Suprapubic skin (tissue), 4 donors: ENCODE results near the gene NAGLU. TPM values are rescaled to one million over a fixed set of nuclear protein-coding genes. Genes with fewer than 3 reads are reported as not detected.
A peak's percentile ranks its signal among the peaks of the same experiment; 100 is the strongest.

Experiments
- DNase-seq, 2 donors: peaks; one replicate each; pipeline ENCODE4 v3.0.0-alpha.2; 2019; ENCODE audit warnings: low spot score in 2 of 2
- H3K27ac ChIP-seq: fragments of 200-600 bp; sonication (generic); one replicate; pipeline ENCODE4 v1.5.1; 2019
- H3K27me3 ChIP-seq: fragments of 200-600 bp; sonication (generic); one replicate; pipeline ENCODE4 v1.5.1; 2019
- H3K36me3 ChIP-seq: fragments of 200-600 bp; sonication (generic); one replicate; pipeline ENCODE4 v1.5.1; 2019
- H3K4me1 ChIP-seq: fragments of 200-600 bp; sonication (generic); one replicate; pipeline ENCODE4 v1.5.1; 2019
- H3K4me3 ChIP-seq: fragments of 200-600 bp; sonication (generic); one replicate; pipeline ENCODE4 v1.5.1; 2019; ENCODE audit warnings: mild to moderate bottlenecking
- H3K9me3 ChIP-seq: fragments of 200-600 bp; sonication (generic); one replicate; pipeline ENCODE4 v1.5.1; 2019
- CTCF ChIP-seq, 2 donors: fragments of 200-600 bp in 1 of 2; fragments of 450-650 bp in 1 of 2; sonication (generic) in 1 of 2; IDR thresholded peaks; one replicate each; pipeline ENCODE4 v1.5.1; 2016 to 2019; ENCODE audit warnings: antibody characterized with exemption in 2 of 2, mild to moderate bottlenecking in 1 of 2, moderate library complexity in 1 of 2
- EP300 ChIP-seq: sonication (generic); formaldehyde crosslinking; IDR thresholded peaks from one replicate; pipeline ENCODE4 v1.6.1; 2017; ENCODE audit warnings: antibody characterized with exemption
- POLR2A ChIP-seq, 2 donors: fragments of 450-650 bp; IDR thresholded peaks; one replicate each; pipeline ENCODE4 v1.6.1; 2017; ENCODE audit warnings: antibody characterized with exemption in 2 of 2, mild to moderate bottlenecking in 2 of 2, moderate library complexity in 2 of 2
- POLR2AphosphoS5 ChIP-seq, 3 donors: sonication (generic); formaldehyde crosslinking; IDR thresholded peaks; one replicate each; pipeline ENCODE4 v1.6.1; 2017; ENCODE audit warnings: antibody characterized with exemption in 3 of 3
- WGBS: methylation state at CpG from one replicate; pipeline ENCODE4 v1.1.5; 2018; 5-methylcytosine and 5-hydroxymethylcytosine counted together
- total RNA-seq, 4 donors: library from RNA; depleted of rRNA; stranded (reverse); fragments of >200 nt; gene quantifications; one replicate each; pipeline ENCODE4 v1.1.0, GENCODE V29; 2016

The NAGLU gene
- total RNA-seq, 4 donors from 2014 or later, result 19.8 to 40.1 (median 30.4) TPM

GRCh38 chr17:42535155-42536047 lies 640 bp upstream of the NAGLU start:
- peaks cover 40% of the 10 kb centered on the region for H3K4me1 ChIP-seq
- DNase-seq, result no peak
- H3K36me3 ChIP-seq, result peaks cover 18% of the 10 kb centered on the region
- peak overlapping the region; percentile 95 for H3K27ac ChIP-seq
- WGBS, result 41% methylated on average over 26 of the region's 26 CpGs
- peak overlapping the region; percentile 84 for H3K4me3 ChIP-seq
- TF ChIP-seq POLR2AphosphoS5 (IDR thresholded peaks at IDR 0.05), result no peak
- peak; percentile 33 for TF ChIP-seq EP300
- no peak for TF ChIP-seq CTCF (IDR thresholded peaks at IDR 0.05)
- no peak for TF ChIP-seq POLR2A (IDR thresholded peaks at IDR 0.05)
- no peaks in the 10 kb centered on the region for H3K27me3 ChIP-seq
- H3K9me3 ChIP-seq, result no peaks in the 10 kb centered on the region

DNA sequence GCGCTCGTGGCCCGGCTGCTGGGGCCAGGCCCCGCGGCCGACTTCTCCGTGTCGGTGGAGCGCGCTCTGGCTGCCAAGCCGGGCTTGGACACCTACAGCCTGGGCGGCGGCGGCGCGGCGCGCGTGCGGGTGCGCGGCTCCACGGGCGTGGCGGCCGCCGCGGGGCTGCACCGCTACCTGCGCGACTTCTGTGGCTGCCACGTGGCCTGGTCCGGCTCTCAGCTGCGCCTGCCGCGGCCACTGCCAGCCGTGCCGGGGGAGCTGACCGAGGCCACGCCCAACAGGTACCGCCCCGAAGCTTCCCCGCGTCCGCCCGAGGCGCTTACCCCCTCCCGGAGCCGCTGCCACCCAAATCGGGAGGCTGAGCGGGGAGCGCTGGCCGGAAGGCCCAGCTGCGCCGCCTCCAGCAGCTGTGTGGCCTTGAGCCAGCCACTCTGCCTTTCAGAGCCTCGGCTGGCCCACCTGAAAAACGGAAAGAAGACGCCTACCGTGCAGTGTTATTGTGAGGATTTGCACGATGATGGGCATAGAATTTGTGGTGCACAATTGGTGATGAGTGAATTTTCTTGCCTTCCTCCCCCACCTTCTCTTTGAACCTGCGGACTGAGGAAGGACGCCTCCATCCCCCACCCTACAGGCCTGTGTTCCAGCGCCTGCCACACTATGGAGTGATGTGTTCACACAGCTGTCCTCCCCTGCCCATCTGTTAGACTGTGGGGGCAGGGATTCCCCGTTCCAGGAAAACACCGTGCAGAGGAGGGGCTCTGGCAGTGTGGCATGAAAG lies 523 bp downstream of the NAGLU start:
- no peaks in the 10 kb centered on the region for H3K27me3 ChIP-seq
- DNase-seq, result peak; percentile 88 to 91
- TF ChIP-seq POLR2AphosphoS5 (IDR thresholded peaks at IDR 0.05) (peak in 1 of 3 donors; percentile 73), EP300 (no peak), CTCF (IDR thresholded peaks at IDR 0.05) (peak in 1 of 2 donors; percentile 10), POLR2A (IDR thresholded peaks at IDR 0.05) (no peak)
- no peaks in the 10 kb centered on the region for H3K9me3 ChIP-seq
- peaks cover 29% of the 10 kb centered on the region for H3K36me3 ChIP-seq
- 2% methylated on average over 28 of the region's 65 CpGs for WGBS
- H3K4me1 ChIP-seq, result peaks cover 30% of the 10 kb centered on the region
- H3K4me3 ChIP-seq, result peak overlapping the region; percentile 84
- peak overlapping the region; percentile 95 for H3K27ac ChIP-seq

DNA sequence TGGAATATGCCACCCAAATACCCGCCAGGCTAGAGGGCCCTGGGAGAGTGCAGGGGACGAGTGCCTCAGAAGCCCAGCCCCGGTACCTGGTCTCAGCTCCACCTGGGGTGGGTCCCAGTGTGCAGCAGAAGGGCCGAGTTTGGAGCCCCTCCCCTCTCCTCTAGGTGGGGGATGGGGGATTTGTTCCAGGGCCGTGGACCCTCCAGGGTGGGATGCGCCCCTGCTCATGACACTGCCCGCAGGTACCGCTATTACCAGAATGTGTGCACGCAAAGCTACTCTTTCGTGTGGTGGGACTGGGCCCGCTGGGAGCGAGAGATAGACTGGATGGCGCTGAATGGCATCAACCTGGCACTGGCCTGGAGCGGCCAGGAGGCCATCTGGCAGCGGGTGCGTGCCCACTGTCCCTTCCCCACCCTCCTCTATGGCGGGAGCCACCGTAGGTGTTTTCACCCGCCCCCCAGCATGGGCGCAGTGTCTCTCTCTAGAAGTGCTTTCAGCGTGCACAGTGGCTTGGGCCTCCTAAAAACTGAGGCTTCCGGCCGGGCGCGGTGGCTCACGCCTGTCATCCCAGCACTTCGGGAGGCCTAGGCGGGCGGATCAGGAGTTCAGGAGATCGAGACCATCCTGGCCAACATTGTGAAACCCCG lies 1.2 kb downstream of the NAGLU start:
- Histone ChIP-seq H3K36me3 (peaks cover 36% of the 10 kb centered on the region), H3K27ac (peak overlapping the region; percentile 95), H3K9me3 (no peaks in the 10 kb centered on the region), H3K4me3 (peak overlapping the region; percentile 84), H3K4me1 (peaks cover 25% of the 10 kb centered on the region), H3K27me3 (no peaks in the 10 kb centered on the region)
- no peak for DNase-seq
- TF ChIP-seq POLR2AphosphoS5 (IDR thresholded peaks at IDR 0.05) (no peak), EP300 (no peak), POLR2A (IDR thresholded peaks at IDR 0.05) (no peak), CTCF (IDR thresholded peaks at IDR 0.05) (no peak)
- WGBS, result 82% methylated on average over 25 of the region's 31 CpGs

- 96% methylated on average over 5 of the region's 5 CpGs for WGBS
- Histone ChIP-seq H3K4me3 (no peak overlapping the region), H3K36me3 (peaks cover 43% of the 10 kb centered on the region), H3K4me1 (peaks cover 23% of the 10 kb centered on the region), H3K27me3 (no peaks in the 10 kb centered on the region), H3K9me3 (no peaks in the 10 kb centered on the region), H3K27ac (no peak overlapping the region)
- DNase-seq, result no peak
- TF ChIP-seq POLR2A (IDR thresholded peaks at IDR 0.05) (no peak), EP300 (no peak), CTCF (IDR thresholded peaks at IDR 0.05) (no peak), POLR2AphosphoS5 (IDR thresholded peaks at IDR 0.05) (no peak)
These were observed 1.9 kb downstream of the NAGLU start for GRCh38 chr17:42537826-42538451.
